ENCODE measurements around the gene P4HA2.

- TF ChIP-seq CTCF (IDR thresholded peaks at IDR 0.05) (no peak), POLR2A (IDR thresholded peaks at IDR 0.05) (no peak)
Measured at GRCh38 chr5:132261881-132262845, 34.5 kb upstream of the P4HA2 start.
